Measurements from ENCODE around the gene CHMP4B. TPM values are rescaled to one million over a fixed set of nuclear protein-coding genes. Genes with fewer than 3 reads are reported as not detected.

CHMP4B gene
- total and polyA plus RNA-seq, 12 donors: 55.1 to 150 (median 93.4) TPM

DNA sequence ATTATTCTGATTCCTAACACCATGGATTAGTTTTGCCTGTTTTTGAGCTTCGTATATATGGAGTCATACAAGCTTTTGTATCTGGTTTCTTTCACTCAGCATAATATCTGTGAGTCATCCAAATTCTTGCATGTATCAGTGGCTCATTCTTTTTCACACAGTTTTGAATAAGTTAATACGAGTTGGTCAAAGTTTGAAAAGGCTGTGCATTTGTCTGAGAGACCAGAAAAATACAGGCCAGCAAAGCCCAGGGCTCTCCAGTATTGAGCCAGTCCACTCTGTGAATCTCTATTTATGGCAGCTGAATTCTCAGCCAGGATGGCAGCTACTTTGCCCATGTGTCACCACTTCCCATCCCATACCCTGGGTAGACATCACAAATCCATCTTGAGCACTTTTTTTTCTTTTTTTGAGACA is 7.2 kb upstream of the CHMP4B start:
- no peaks in the 10 kb centered on the region for H3K36me3 ChIP-seq (replicated peaks in 1 of 2)
- 45 to 54% (median 53%) methylated on average over 2 of the region's 2 CpGs for WGBS, 4 donors
- H3K4me1 ChIP-seq (replicated peaks in 1 of 2): no peaks in the 10 kb centered on the region
- no peaks in the 10 kb centered on the region for H3K27me3 ChIP-seq
- TF ChIP-seq POLR2A (IDR thresholded peaks at IDR 0.05): no peak
- TF ChIP-seq, protein P1, sequence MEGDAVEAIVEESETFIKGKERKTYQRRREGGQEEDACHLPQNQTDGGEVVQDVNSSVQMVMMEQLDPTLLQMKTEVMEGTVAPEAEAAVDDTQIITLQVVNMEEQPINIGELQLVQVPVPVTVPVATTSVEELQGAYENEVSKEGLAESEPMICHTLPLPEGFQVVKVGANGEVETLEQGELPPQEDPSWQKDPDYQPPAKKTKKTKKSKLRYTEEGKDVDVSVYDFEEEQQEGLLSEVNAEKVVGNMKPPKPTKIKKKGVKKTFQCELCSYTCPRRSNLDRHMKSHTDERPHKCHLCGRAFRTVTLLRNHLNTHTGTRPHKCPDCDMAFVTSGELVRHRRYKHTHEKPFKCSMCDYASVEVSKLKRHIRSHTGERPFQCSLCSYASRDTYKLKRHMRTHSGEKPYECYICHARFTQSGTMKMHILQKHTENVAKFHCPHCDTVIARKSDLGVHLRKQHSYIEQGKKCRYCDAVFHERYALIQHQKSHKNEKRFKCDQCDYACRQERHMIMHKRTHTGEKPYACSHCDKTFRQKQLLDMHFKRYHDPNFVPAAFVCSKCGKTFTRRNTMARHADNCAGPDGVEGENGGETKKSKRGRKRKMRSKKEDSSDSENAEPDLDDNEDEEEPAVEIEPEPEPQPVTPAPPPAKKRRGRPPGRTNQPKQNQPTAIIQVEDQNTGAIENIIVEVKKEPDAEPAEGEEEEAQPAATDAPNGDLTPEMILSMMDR (IDR thresholded peaks at IDR 0.05): no peak
- intact Hi-C loops (cut with DNase I): no loop called here
- no peak overlapping the region for H3K27ac ChIP-seq
- H3K9me3 ChIP-seq (replicated peaks in 1 of 3): no peaks in the 10 kb centered on the region
- H3K4me3 ChIP-seq: no peak overlapping the region
- DNase-seq: no peak

DNA sequence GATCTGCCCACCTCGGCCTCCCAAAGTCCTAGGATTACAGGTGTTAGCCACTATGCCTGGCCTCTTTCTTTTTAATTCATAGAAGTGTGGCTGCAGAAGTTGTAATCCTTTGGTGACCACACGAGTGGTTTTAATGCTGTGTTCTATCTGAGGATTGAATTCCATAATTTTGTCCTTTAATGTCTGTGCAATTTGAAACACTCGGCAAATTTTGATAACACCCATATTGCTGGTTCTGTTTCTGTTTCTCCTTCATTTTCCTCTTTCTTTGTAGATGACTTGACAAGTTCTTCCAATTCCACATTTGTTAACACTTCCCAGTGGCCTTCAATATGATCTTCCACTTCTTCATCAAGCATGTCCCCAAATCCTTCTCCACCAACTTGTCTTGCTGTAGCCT is 2.8 kb upstream of the CHMP4B start:
- no peaks in the 10 kb centered on the region for H3K9me3 ChIP-seq (replicated peaks in 1 of 3)
- no peaks in the 10 kb centered on the region for H3K36me3 ChIP-seq (replicated peaks in 1 of 2)
- WGBS, 4 donors: 86 to 97% (median 90%) methylated on average over 3 of the region's 3 CpGs
- H3K4me3 ChIP-seq: no peak overlapping the region
- no peak overlapping the region for H3K27ac ChIP-seq
- H3K27me3 ChIP-seq: no peaks in the 10 kb centered on the region
- no peak for DNase-seq
- TF ChIP-seq, protein P1 (IDR thresholded peaks at IDR 0.05): no peak
- no peak for TF ChIP-seq POLR2A (IDR thresholded peaks at IDR 0.05)
- peaks cover 5 to 11% of the 10 kb centered on the region in 2 donors for H3K4me1 ChIP-seq (replicated peaks in 1 of 2)
- intact Hi-C loops (cut with DNase I): no loop called here

DNA sequence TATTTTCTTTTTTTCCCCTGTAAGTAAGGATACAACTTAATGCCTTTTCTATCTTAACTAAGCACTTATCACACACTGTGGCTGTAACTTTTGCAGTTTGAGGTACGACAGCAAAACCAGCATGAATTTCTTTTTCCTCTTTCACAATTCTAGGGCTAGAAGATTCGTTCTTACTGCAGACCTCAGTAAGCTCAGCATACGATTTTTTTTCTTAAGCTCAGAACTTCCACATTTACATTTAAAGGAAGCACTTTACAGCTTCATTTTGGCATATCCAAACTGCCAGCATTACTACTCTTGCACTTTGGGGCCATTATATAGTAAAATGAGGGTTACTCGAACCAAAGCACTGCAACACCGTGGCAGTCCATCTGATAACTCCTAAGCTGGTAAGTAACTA is 889 bp upstream of the CHMP4B start:
- Histone ChIP-seq H3K36me3 (replicated peaks in 1 of 2) (no peaks in the 10 kb centered on the region), H3K4me1 (replicated peaks in 1 of 2) (peaks cover 17 to 30% of the 10 kb centered on the region in 2 donors), H3K27ac (no peak overlapping the region), H3K4me3 (no peak overlapping the region), H3K9me3 (replicated peaks in 1 of 3) (no peaks in the 10 kb centered on the region), H3K27me3 (no peaks in the 10 kb centered on the region)
- DNase-seq: no peak
- intact Hi-C loops (cut with DNase I): no loop called here
- TF ChIP-seq, protein P1 (IDR thresholded peaks at IDR 0.05): no peak
- no peak for TF ChIP-seq POLR2A (IDR thresholded peaks at IDR 0.05)
- 35 to 48% (median 39%) methylated on average over 5 of the region's 5 CpGs for WGBS, 4 donors

DNA sequence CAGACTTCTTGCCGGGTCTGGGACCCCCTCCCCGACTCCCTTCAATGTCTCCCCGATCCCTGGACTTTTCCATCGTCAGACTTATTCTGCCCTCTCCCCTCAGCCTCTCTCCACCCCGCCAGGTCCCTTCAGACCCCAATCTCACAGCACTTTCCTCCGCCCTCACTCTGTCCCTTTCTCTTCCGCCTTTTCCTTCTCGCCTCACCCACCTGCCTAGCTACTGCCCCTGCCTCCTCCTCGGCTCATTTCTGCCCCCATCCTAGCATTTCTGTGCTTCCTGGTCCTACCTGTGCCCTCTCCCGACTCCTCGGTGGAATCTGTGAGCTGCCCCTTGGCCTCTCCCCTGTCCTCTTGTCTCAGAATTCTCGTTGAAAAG is 616 bp downstream of the CHMP4B start:
- H3K27ac ChIP-seq: peak overlapping the region; percentile 88 to 98 (median 96)
- H3K4me3 ChIP-seq: peak overlapping the region; percentile 38 to 98 (median 69)
- no peaks in the 10 kb centered on the region for H3K9me3 ChIP-seq (replicated peaks in 1 of 3)
- H3K4me1 ChIP-seq (replicated peaks in 1 of 2): peaks cover 17 to 30% of the 10 kb centered on the region in 2 donors
- no peaks in the 10 kb centered on the region for H3K27me3 ChIP-seq
- no peaks in the 10 kb centered on the region for H3K36me3 ChIP-seq (replicated peaks in 1 of 2)
- peak in 4 of 7 donors; percentile 28 to 59 (median 36) for DNase-seq
- TF ChIP-seq, protein P1 (IDR thresholded peaks at IDR 0.05): no peak
- no peak for TF ChIP-seq POLR2A (IDR thresholded peaks at IDR 0.05)
- 0 to 1% (median 1%) methylated on average over 12 of the region's 12 CpGs for WGBS, 4 donors
- intact Hi-C loops (cut with DNase I): no loop called here

Data from adrenal gland (tissue), 12 donors.